ENCODE results near the gene RBMY1F. TPM values are rescaled to one million over a fixed set of nuclear protein-coding genes. Genes with fewer than 3 reads are reported as not detected.

RBMY1F gene
- not detected in 2 replicates for total RNA-seq

GRCh38 chrY:22182823-22183222, at the start of gene RBMY1F:
Gene RBMY1F, minus strand, starts transcription at chrY:22182923. Its CDS starts 1,954 bp downstream, at chrY:22180969.

Other genes starting within 250 kb of the RBMY1F start
- not detected in 2 replicates for gene RBMY1J, start 220.5 kb upstream of the RBMY1F start, total RNA-seq